Trophoblast cell (in vitro differentiated cells and primary cell): ENCODE results near the gene ADCY5.

ENCODE experiments used
- DNase-seq, 2 donors: peaks; one replicate each; pipeline ENCODE4 v3.0.0-alpha.2; 2016
- H2AFZ ChIP-seq: 2 replicates; pipeline ENCODE4 v1.6.1; 2013; ENCODE audit warnings: low read length, moderate library complexity, mild to moderate bottlenecking; ENCODE audit not compliant: insufficient read depth, poor library complexity
- H2AK5ac ChIP-seq: 2 replicates; pipeline ENCODE4 v1.6.1; 2013; ENCODE audit warnings: mild to moderate bottlenecking, low read length
- H2BK120ac ChIP-seq: 2 replicates; pipeline ENCODE4 v1.6.1; 2013; ENCODE audit warnings: low read length, mild to moderate bottlenecking, moderate library complexity; ENCODE audit not compliant: insufficient read depth, poor library complexity
- H2BK12ac ChIP-seq: 2 replicates; pipeline ENCODE4 v1.6.1; 2013; ENCODE audit warnings: mild to moderate bottlenecking, low read length, moderate library complexity
- H2BK5ac ChIP-seq: 2 replicates; pipeline ENCODE4 v1.6.1; 2013; ENCODE audit warnings: low read length, low read depth, moderate library complexity, mild to moderate bottlenecking; ENCODE audit not compliant: poor library complexity
- H3K14ac ChIP-seq: 2 replicates; pipeline ENCODE4 v1.6.1; 2013; ENCODE audit warnings: mild to moderate bottlenecking, low read length
- H3K18ac ChIP-seq: 2 replicates; pipeline ENCODE4 v1.6.1; 2013; ENCODE audit warnings: mild to moderate bottlenecking, low read length
- H3K23ac ChIP-seq: 2 replicates; pipeline ENCODE4 v1.6.1; 2013; ENCODE audit warnings: low read length
- H3K27ac ChIP-seq: 2 replicates; pipeline ENCODE4 v1.5.1; 2013; ENCODE audit warnings: low read depth, mild to moderate bottlenecking, inconsistent platforms, low read length, moderate library complexity
- H3K27me3 ChIP-seq: 2 replicates; pipeline ENCODE4 v1.6.1; 2013; ENCODE audit warnings: inconsistent platforms, mild to moderate bottlenecking, low read length, moderate library complexity; ENCODE audit not compliant: insufficient read depth
- H3K36me3 ChIP-seq, 2 experiments: 1 replicate in 1 of 2; 2 replicates in 1 of 2; pipeline ENCODE4 v1.6.1; 2013; ENCODE audit warnings: low read length in 2 of 2, mild to moderate bottlenecking in 2 of 2, moderate library complexity in 1 of 2; ENCODE audit not compliant: insufficient read depth in 2 of 2, control insufficient read depth in 1 of 2
- H3K4ac ChIP-seq: 2 replicates; pipeline ENCODE4 v1.6.1; 2013; ENCODE audit warnings: low read depth, mild to moderate bottlenecking, low read length, moderate library complexity
- H3K4me1 ChIP-seq, 2 experiments: 1 replicate in 1 of 2; 2 replicates in 1 of 2; pipeline ENCODE4 v1.6.1; 2013; ENCODE audit warnings: low read length in 2 of 2, mild to moderate bottlenecking in 2 of 2, moderate library complexity in 1 of 2; ENCODE audit not compliant: insufficient read depth in 2 of 2, control insufficient read depth in 1 of 2
- H3K4me2 ChIP-seq: 2 replicates; pipeline ENCODE4 v1.6.1; 2013; ENCODE audit warnings: inconsistent platforms, mild to moderate bottlenecking, low read length, moderate library complexity
- H3K4me3 ChIP-seq: 2 replicates; pipeline ENCODE4 v1.5.1; 2013; ENCODE audit warnings: mild to moderate bottlenecking, low read depth, low read length, inconsistent platforms
- H3K79me1 ChIP-seq: one replicate; pipeline ENCODE4 v1.6.1; 2013; ENCODE audit warnings: low read length
- H3K79me2 ChIP-seq: 2 replicates; pipeline ENCODE4 v1.6.1; 2013; ENCODE audit warnings: low read length, mild to moderate bottlenecking; ENCODE audit not compliant: control insufficient read depth, insufficient read depth, poor library complexity
- H3K9ac ChIP-seq: 2 replicates; pipeline ENCODE4 v1.6.1; 2013; ENCODE audit warnings: mild to moderate bottlenecking, low read length
- H3K9me3 ChIP-seq: 2 replicates; pipeline ENCODE4 v1.6.1; 2013; ENCODE audit warnings: low read depth, mild to moderate bottlenecking, control low read depth, inconsistent platforms, low read length; ENCODE audit not compliant: insufficient read depth
- H4K12ac ChIP-seq: 2 replicates; pipeline ENCODE4 v1.6.1; 2013; ENCODE audit warnings: low read depth, mild to moderate bottlenecking, low read length, moderate library complexity
- H4K8ac ChIP-seq: 2 replicates; pipeline ENCODE4 v1.6.1; 2013; ENCODE audit warnings: low read depth, mild to moderate bottlenecking, low read length, moderate library complexity
- H4K91ac ChIP-seq: one replicate; pipeline ENCODE4 v1.6.1; 2013; ENCODE audit warnings: low read depth, mild to moderate bottlenecking, low read length, moderate library complexity
- WGBS: extraction: QIAGEN DNeasy Blood & Tissue Kit; methylation state at CpG from one replicate; pipeline ENCODE4 v1.1.7; 2013; ENCODE audit warnings: missing lambda C conversion rate; ENCODE audit not compliant: insufficient read length, insufficient coverage; ENCODE audit errors: extremely low coverage; 5-methylcytosine and 5-hydroxymethylcytosine counted together

The ADCY5 gene

GRCh38 chr3:123312331-123313265, 136.3 kb downstream of the ADCY5 start:
- no CpG with 5 or more reads among the region's 16 CpGs for WGBS
- H3K23ac ChIP-seq: no peak overlapping the region
- no peak overlapping the region for H4K91ac ChIP-seq
- H3K9ac ChIP-seq: no peak overlapping the region
- peak in 1 of 2 donors; percentile 74 for DNase-seq
- no peak overlapping the region for H3K27ac ChIP-seq
- H3K79me1 ChIP-seq: no peaks in the 10 kb centered on the region
- no peak overlapping the region for H2BK5ac ChIP-seq
- no peak overlapping the region for H3K4me2 ChIP-seq
- H3K4me1 ChIP-seq: peaks cover 3 to 4% of the 10 kb centered on the region in 2 experiments
- H3K36me3 ChIP-seq: no peaks in the 10 kb centered on the region
- no peak overlapping the region for H4K12ac ChIP-seq
- no peak overlapping the region for H3K18ac ChIP-seq
- H4K8ac ChIP-seq: no peak overlapping the region
- no peak overlapping the region for H2BK12ac ChIP-seq
- no peak overlapping the region for H3K4me3 ChIP-seq
- no peak overlapping the region for H3K4ac ChIP-seq
- no peak overlapping the region for H2AK5ac ChIP-seq
- H3K9me3 ChIP-seq: no peaks in the 10 kb centered on the region
- no peaks in the 10 kb centered on the region for H3K79me2 ChIP-seq
- no peak overlapping the region for H3K14ac ChIP-seq
- no peaks in the 10 kb centered on the region for H3K27me3 ChIP-seq
- no peak overlapping the region for H2BK120ac ChIP-seq
- no peak overlapping the region for H2AFZ ChIP-seq

GRCh38 chr3:123311201-123311600, 137.7 kb downstream of the ADCY5 start:
- no peaks in the 10 kb centered on the region for H3K27me3 ChIP-seq
- no peak overlapping the region for H2BK12ac ChIP-seq
- H2AK5ac ChIP-seq: no peak overlapping the region
- no peak overlapping the region for H2BK5ac ChIP-seq
- no peak overlapping the region for H3K4ac ChIP-seq
- no peak for DNase-seq
- H3K18ac ChIP-seq: no peak overlapping the region
- no peak overlapping the region for H3K4me2 ChIP-seq
- H4K8ac ChIP-seq: no peak overlapping the region
- H3K14ac ChIP-seq: no peak overlapping the region
- H3K79me1 ChIP-seq: no peaks in the 10 kb centered on the region
- no peak overlapping the region for H4K91ac ChIP-seq
- H3K23ac ChIP-seq: no peak overlapping the region
- no peak overlapping the region for H3K27ac ChIP-seq
- WGBS: no CpG with 5 or more reads among the region's 9 CpGs
- no peak overlapping the region for H3K4me3 ChIP-seq
- H3K4me1 ChIP-seq: peaks cover 3 to 4% of the 10 kb centered on the region in 2 experiments
- no peaks in the 10 kb centered on the region for H3K36me3 ChIP-seq
- H3K9me3 ChIP-seq: no peaks in the 10 kb centered on the region
- H4K12ac ChIP-seq: no peak overlapping the region
- H2BK120ac ChIP-seq: no peak overlapping the region
- H3K79me2 ChIP-seq: no peaks in the 10 kb centered on the region
- no peak overlapping the region for H2AFZ ChIP-seq
- H3K9ac ChIP-seq: no peak overlapping the region

DNA sequence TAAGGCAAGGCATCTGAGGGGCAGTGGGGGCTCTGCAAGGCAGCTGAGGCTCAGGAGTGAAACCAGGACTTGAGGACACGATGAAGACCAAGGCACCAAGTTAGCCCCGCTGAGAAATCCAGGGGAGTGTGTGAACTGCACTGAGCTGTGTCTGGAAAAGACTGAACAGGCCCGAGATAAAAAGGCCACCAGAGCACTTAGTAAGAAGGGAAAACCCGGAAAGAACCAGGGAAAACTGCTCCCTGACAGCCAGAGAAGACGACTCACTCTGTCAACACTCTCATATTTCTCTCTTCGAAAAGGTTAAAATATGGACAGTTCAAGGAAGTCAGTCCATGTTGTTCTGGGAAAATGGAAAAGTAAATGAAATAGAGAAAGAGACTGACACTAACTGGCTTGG, 138.1 kb downstream of the ADCY5 start:
- Histone ChIP-seq H3K9me3 (peaks cover under 1% of the 10 kb centered on the region), H2AFZ (no peak overlapping the region), H3K4me3 (no peak overlapping the region), H2BK5ac (no peak overlapping the region), H2BK12ac (no peak overlapping the region), H3K14ac (no peak overlapping the region), H3K27ac (no peak overlapping the region), H2BK120ac (no peak overlapping the region), H3K23ac (no peak overlapping the region), H4K12ac (no peak overlapping the region), H3K79me2 (no peaks in the 10 kb centered on the region), H3K18ac (no peak overlapping the region), H4K91ac (no peak overlapping the region), H3K4me1 (peaks cover 3 to 4% of the 10 kb centered on the region in 2 experiments), H3K27me3 (no peaks in the 10 kb centered on the region), H3K9ac (no peak overlapping the region), H4K8ac (no peak overlapping the region), H3K36me3 (no peaks in the 10 kb centered on the region), H3K4me2 (no peak overlapping the region), H3K4ac (no peak overlapping the region), H3K79me1 (no peaks in the 10 kb centered on the region), H2AK5ac (no peak overlapping the region)
- DNase-seq: no peak
- WGBS: no CpG with 5 or more reads among the region's 6 CpGs

DNA sequence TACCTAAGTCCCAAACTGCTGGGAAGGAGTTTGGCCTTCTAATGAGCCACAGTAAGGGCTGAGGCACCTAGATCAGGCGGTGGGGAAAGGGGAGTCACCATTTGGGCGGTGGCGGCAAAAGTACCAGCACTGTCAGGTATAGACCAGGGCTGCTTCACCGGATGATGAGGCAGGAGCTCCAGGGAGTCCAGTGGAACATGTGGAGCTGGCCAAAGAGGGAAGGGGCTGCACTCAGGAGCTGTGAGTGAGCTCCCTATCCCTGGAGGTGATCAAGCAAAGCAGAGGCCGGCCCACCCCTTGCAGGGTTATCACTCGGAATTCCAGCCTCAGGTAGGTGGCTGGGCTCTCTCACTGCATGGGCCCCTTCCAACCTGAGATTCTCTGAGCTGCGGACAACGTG, 138.7 kb downstream of the ADCY5 start:
- Histone ChIP-seq H3K4me1 (peaks cover 3 to 4% of the 10 kb centered on the region in 2 experiments), H3K23ac (no peak overlapping the region), H3K4me3 (no peak overlapping the region), H4K12ac (no peak overlapping the region), H3K4me2 (no peak overlapping the region), H4K8ac (no peak overlapping the region), H2BK120ac (no peak overlapping the region), H3K27ac (no peak overlapping the region), H3K4ac (no peak overlapping the region), H3K18ac (no peak overlapping the region), H3K14ac (no peak overlapping the region), H3K9me3 (peaks cover 2% of the 10 kb centered on the region), H2BK12ac (no peak overlapping the region), H2AFZ (no peak overlapping the region), H3K79me2 (no peaks in the 10 kb centered on the region), H3K79me1 (no peaks in the 10 kb centered on the region), H4K91ac (no peak overlapping the region), H3K36me3 (no peaks in the 10 kb centered on the region), H2AK5ac (no peak overlapping the region), H3K9ac (no peak overlapping the region), H3K27me3 (no peaks in the 10 kb centered on the region), H2BK5ac (no peak overlapping the region)
- no CpG with 5 or more reads among the region's 8 CpGs for WGBS
- DNase-seq: no peak
